ENCODE results near the gene GARNL3. TPM values are rescaled to one million over a fixed set of nuclear protein-coding genes. Genes with fewer than 3 reads are reported as not detected.
A peak's percentile ranks its signal among the peaks of the same experiment; 100 is the strongest.

The GARNL3 gene
- total RNA-seq, 1 experiment from 2014 or later, result 6.1 TPM

DNA sequence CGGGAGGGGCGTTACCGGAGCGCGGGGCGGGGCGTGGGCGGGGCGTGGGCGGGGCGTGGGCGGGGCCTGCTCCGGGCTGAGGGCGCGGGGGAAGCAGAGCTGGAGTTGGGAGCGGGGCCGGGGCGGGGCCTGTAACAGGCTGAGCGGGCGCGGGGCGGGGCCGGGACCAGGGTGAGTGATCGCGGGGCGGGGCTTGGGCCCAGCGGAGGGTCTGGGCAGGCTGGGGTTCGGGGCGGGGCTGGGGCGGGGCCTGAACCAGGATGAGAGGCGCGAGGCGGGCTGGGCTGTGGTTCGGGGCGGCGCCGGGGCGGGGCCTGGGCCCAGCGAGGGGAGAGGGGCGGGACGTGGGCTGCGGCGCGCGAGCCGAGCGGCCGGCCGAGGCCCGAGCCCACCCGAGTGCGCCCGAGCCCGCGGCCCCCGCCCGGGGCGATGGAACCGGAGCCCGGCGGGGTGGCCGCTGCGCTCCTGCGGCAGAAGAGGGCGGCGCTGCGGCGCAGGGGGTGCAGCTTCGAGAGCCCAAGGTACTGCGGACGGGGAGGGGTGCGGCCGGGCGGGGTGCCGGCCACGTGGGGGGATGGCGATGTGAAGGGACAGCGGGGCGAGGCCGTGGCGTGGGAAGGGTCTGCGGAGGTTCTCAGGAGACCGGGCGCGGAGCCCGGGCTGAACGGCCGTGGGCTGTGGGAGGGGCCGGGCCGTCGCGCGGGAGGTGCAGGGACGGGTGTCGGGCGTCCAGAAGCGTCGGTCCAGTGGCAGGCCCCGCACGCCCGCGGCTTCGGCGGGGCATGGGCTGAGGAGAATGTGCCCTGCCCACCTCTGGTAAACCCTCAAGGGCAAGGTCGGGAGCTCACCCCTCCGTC is 39.5 kb upstream of the GARNL3 start:
- Mint-ChIP-seq H3K4me3 (ENCODE audit: unreplicated experiment) (peak overlapping the region; percentile 83), H3K27ac (ENCODE audit: low read depth, unreplicated experiment) (no peak overlapping the region), H3K9me3 (ENCODE audit: unreplicated experiment) (no peaks in the 10 kb centered on the region), H3K36me3 (ENCODE audit: insufficient read depth, unreplicated experiment) (no peaks in the 10 kb centered on the region), H3K27me3 (ENCODE audit: insufficient read depth, unreplicated experiment) (peaks cover 29% of the 10 kb centered on the region), H3K4me1 (ENCODE audit: insufficient read depth, unreplicated experiment) (no peaks in the 10 kb centered on the region)
- intact Hi-C loops (cut with micrococcal nuclease), result no loop called here
- POLR2A ChIA-PET, result interaction anchor here (0.8 to 3.9 kb wide), 8 partner anchors 9 to 311 kb away, joined by 3 to 13 read pairs (median 4); partner anchors contain the start of genes LRSAM1 and RPL12
- no peak for TF ChIP-seq CTCF (IDR thresholded peaks at IDR 0.05; ENCODE audit: unreplicated experiment)
- CTCF ChIA-PET, result interaction anchor here (0.5 to 1.6 kb wide), 6 partner anchors 10 to 298 kb away, joined by 3 to 8 read pairs (median 4); no protein-coding TSS in a partner anchor
- peak; percentile 90 for DNase-seq (ENCODE audit: unreplicated experiment)
- no TSS peak for BruUV-seq (replicated peaks)

DNA sequence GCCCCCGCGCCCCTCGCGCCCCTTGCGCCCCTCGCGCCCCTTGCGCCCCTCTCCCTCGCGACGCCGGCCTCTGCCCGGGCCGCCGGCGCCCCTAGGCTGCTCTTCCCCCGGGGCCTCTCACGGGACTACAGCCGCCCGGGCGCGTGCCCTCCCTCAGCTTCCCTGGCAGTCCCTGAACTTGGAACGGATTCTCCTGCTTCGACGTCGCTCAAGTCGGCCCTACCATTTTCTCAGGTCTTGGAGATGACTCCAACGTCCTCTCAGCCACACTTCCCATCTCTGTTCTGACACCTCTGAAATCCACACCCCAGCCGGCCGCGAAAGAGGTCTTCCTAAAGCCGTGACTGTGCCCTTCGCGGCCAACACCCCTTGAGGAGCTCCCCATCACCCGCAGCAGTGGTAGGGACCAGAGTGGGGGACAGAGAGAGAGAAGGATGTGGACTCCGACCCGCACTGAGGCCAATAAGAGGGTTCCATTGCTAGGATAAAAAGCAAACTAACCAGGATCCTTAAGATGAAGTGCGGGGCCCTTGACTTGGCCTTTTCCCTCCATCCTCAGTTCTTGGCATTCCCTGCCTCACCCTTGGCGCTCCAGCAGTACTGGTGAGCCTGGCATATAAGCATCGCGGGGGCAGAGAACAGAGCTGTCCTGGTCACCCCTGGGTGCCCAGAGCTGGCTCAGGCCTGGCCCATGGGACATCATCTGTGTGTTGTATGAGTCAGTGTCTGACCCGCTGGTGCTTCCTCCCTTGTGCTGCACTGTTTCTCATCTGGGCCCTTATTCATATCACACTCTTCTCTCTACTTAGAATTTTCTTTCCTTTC is 38.6 kb upstream of the GARNL3 start:
- peak overlapping the region; percentile 83 for H3K4me3 Mint-ChIP-seq (ENCODE audit: unreplicated experiment)
- no peak for DNase-seq (ENCODE audit: unreplicated experiment)
- H3K27ac Mint-ChIP-seq (ENCODE audit: low read depth, unreplicated experiment), result no peak overlapping the region
- intact Hi-C loops (cut with micrococcal nuclease), result no loop called here
- CTCF ChIA-PET, result interaction anchor here (1.0 to 1.2 kb wide), 2 partner anchors 11 to 284 kb away, joined by 3 to 5 read pairs; no protein-coding TSS in a partner anchor
- no peaks in the 10 kb centered on the region for H3K36me3 Mint-ChIP-seq (ENCODE audit: insufficient read depth, unreplicated experiment)
- H3K9me3 Mint-ChIP-seq (ENCODE audit: unreplicated experiment), result no peaks in the 10 kb centered on the region
- POLR2A ChIA-PET, result interaction anchor here (1.0 to 3.9 kb wide), 5 partner anchors 18 to 225 kb away, joined by 3 to 13 read pairs (median 5); partner anchors contain the start of genes LRSAM1, RPL12 and SLC2A8
- no peaks in the 10 kb centered on the region for H3K4me1 Mint-ChIP-seq (ENCODE audit: insufficient read depth, unreplicated experiment)
- H3K27me3 Mint-ChIP-seq (ENCODE audit: insufficient read depth, unreplicated experiment), result peaks cover 29% of the 10 kb centered on the region
- no peak for TF ChIP-seq CTCF (IDR thresholded peaks at IDR 0.05; ENCODE audit: unreplicated experiment)
- no TSS peak for BruUV-seq (replicated peaks)

DNA sequence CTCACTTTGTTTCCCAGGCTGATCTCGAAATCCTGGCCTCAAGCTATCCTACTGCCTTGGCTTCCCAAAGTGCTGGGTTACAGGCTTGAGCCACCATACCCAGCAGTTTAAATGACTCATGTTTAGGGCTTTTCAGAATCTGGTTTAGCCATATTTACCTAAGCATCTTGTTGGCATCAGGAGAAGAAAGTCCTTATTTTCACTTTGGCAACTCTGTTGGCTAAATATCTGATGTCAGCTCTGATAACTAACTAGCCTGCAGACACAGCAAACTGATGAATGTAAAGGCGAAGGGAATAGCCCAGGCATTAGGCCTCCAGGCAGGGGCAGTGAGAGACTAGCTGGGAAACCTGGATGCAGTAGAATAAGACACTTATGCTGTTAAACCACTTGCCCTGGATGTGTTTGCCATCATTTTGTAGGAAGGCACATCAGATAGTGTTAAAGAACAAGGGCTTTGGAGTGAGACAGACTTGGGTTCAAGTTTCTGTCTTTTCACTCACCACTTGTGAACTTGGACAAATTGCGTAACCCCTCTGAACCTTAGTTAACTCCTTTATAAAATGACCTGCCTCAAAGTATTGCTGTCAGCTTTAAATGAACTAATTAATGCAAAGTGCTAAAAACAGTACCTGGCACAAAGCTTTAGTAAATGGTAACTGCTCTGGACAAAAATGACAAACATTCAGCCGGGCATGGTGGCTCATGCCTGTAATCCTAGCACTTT is 34.7 kb upstream of the GARNL3 start:
- Mint-ChIP-seq H3K9me3 (ENCODE audit: unreplicated experiment) (no peaks in the 10 kb centered on the region), H3K27ac (ENCODE audit: low read depth, unreplicated experiment) (no peak overlapping the region), H3K36me3 (ENCODE audit: insufficient read depth, unreplicated experiment) (peaks cover 4% of the 10 kb centered on the region), H3K4me1 (ENCODE audit: insufficient read depth, unreplicated experiment) (no peaks in the 10 kb centered on the region), H3K4me3 (ENCODE audit: unreplicated experiment) (no peak overlapping the region), H3K27me3 (ENCODE audit: insufficient read depth, unreplicated experiment) (no peaks in the 10 kb centered on the region)
- no peak for TF ChIP-seq CTCF (IDR thresholded peaks at IDR 0.05; ENCODE audit: unreplicated experiment)
- intact Hi-C loops (cut with micrococcal nuclease), result no loop called here
- BruUV-seq (replicated peaks), result no TSS peak
- DNase-seq (ENCODE audit: unreplicated experiment), result no peak
- ChIA-PET CTCF (interaction anchor here (0.7 to 2.0 kb wide), 2 partner anchors 15 to 837 kb away, joined by 3 to 10 read pairs; partner anchors contain the start of gene NAIF1), POLR2A (interaction anchor here (1.1 to 1.2 kb wide), 2 partner anchors 10 to 163 kb away, joined by 3 to 4 read pairs; no protein-coding TSS in a partner anchor)

Measured in MCF 10A (cell line).